Measurements from ENCODE around the gene CHDH.

The CHDH gene

GRCh38 chr3:53824795-53825194, 21.4 kb downstream of the CHDH start:
- DNase-seq, result no peak

- no peak for DNase-seq
Observed at GRCh38 chr3:53823956-53824657, 22.1 kb downstream of the CHDH start.

GRCh38 chr3:53823026-53823955, 22.9 kb downstream of the CHDH start:
- DNase-seq, result no peak

- DNase-seq, result peak in 1 of 56 donors; percentile 20
Observed at GRCh38 chr3:53822331-53822741, 23.9 kb downstream of the CHDH start.

GRCh38 chr3:53821631-53822121, 24.5 kb downstream of the CHDH start:
- DNase-seq, result no peak

- no peak for DNase-seq
Observed at GRCh38 chr3:53820756-53821580, 25.3 kb downstream of the CHDH start.

GRCh38 chr3:53820084-53820483, 26.1 kb downstream of the CHDH start:
- no peak for DNase-seq

GRCh38 chr3:53819163-53819868, 26.9 kb downstream of the CHDH start:
- DNase-seq, result no peak

- DNase-seq, result no peak
Observed at GRCh38 chr3:53818221-53819162, 27.7 kb downstream of the CHDH start.

- DNase-seq, result no peak
Observed at GRCh38 chr3:53817809-53818208, 28.4 kb downstream of the CHDH start.

GRCh38 chr3:53817211-53817610, 29.0 kb downstream of the CHDH start:
- no peak for DNase-seq

GRCh38 chr3:53816425-53816824, 29.8 kb downstream of the CHDH start:
- peak in 12 of 56 donors; percentile 9 to 70 (median 40) for DNase-seq

GRCh38 chr3:53815651-53816050, 30.6 kb downstream of the CHDH start:
- DNase-seq, result no peak

- DNase-seq, result no peak
Observed at GRCh38 chr3:53815067-53815466, 31.2 kb downstream of the CHDH start.

- DNase-seq, result no peak
Observed at GRCh38 chr3:53813876-53814275, 32.3 kb downstream of the CHDH start.

- no peak for DNase-seq
Observed at GRCh38 chr3:53813229-53813628, 33.0 kb downstream of the CHDH start.

GRCh38 chr3:53812434-53812833, 33.8 kb downstream of the CHDH start:
- DNase-seq, result no peak

- no peak for DNase-seq
Observed at GRCh38 chr3:53811143-53811927, 34.9 kb downstream of the CHDH start.
